ENCODE measurements around the gene HBEGF.

The HBEGF gene

DNA sequence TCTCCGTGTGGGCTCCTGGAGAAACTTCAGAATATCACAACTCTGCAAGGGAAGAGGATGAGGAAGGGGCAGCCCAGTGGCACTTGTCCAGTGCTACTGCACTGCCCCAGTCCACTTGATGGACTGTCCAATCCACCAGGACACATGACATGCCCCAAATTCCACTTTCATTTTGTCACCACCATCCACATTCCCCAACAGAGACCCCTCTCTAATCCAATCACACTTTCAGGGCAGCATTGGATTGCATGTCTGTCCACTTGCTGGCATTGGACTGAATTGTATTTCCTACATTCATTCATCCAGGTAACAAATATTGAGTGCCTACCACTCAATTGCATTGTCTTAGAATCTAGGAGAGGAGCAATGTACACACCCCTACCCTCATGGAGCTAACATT, 14.8 kb downstream of the HBEGF start:
- DNase-seq: no peak

- no peak for DNase-seq
Observed at GRCh38 chr5:140329739-140330481, 16.5 kb downstream of the HBEGF start.

DNA sequence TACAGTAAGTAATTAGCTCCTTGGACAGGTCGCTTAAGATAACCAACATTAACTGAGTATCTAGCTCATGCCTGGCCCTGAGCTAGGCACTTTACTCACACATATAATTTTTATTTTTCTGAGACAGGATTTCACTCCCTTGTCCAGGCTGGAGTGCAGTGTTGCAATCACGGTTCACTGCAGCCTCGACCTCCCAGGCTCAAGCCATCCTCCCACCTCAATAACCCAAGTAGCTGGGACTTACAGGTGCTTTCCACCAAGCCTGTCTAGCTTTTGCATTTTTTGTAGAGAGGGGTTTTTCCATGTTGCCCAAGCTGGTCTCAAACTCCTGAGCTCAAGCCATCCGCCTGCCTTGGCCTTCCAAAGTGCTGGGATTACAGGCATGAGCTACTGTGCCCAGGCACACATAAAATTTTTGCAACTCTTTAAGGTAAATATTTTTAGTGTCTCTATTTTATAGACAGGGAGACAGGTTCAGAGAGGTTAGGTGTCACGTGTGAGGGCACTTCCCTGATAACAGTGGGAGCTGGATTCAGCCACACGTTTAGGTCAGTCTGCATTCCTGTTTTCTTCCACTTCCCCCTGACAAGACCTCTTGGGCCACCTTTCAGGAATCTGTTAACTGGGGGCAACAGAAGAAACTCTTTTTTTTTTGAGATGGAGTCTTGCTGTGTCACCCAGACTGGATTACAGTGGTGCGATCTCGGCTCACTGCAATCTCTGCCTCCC, 18.2 kb downstream of the HBEGF start:
- no peak for DNase-seq

DNA sequence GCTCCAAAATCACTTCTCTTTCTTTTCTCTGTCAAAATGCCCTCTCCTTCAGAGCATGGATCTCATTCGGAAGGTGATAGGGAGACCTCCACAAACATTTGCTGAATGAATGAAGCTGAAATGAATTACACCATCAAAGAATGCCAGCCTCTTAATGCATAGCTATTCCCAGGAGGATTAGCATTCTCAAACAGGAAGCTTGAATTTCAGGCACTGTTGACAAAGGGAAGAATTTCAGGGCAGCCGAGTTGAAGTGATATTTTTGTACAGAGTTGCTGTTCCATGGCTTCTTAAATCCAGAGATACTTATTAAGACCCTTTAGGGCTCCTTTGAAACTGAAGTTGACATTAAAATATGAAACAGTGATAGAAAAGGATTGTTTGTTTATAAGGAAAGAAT, 18.8 kb downstream of the HBEGF start:
- no peak for DNase-seq

- no peak for DNase-seq
Observed at GRCh38 chr5:140325486-140325885, 20.9 kb downstream of the HBEGF start.

GRCh38 chr5:140324617-140325241, 21.7 kb downstream of the HBEGF start:
- no peak for DNase-seq

- DNase-seq: no peak
Observed at GRCh38 chr5:140324041-140324600, 22.3 kb downstream of the HBEGF start.

DNA sequence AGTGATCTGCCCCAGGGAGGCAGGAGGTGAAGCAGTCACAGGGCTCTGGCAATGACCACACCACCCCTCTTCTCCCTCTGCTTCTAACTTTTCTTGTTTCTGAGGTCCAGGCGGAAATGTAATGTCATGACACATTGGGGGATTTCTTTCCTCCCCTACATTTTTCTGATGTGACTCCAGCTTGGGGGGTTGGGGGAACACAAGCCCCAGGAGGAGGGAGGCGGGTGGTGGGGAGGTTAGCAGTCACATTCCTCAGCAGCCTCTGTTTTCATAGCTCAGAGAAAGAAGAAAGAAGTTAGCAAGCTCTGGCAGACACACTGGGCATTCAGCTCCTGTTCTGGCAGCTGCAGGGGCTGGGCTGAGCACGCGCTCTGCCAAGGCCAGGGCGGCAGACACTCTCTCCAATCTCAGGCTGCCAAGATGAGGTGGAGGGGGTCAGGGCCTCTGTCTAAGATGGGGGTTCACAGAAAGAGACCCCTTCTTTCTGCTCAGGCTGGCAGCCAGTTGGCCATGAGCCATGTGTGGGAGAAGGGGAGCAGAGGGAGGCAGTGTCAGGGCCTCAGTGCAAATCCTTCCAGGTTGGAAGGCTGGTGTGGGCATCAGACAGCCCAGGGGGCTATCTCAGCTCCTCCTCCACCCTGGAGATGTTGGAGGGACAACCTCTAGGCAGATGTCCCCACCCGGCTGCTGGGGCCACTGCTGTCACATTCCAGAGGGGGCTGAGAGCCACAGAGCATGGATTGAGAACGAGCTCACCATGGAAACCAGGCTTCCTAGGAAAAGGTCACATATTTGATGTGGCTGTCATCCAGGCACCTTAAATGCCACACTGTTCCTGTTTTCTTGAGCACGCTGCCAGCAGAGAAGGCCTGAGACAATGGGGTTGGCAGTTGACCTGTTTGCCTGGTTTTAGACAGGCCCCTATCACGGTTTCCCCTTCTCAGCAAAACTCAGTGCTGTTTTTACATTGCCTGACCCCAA, 23.4 kb downstream of the HBEGF start:
- peak in 12 of 14 donors; percentile 28 to 70 (median 48) for DNase-seq

- DNase-seq: peak in 7 of 14 donors; percentile 10 to 69 (median 48)
Observed at GRCh38 chr5:140321796-140322195, 24.6 kb downstream of the HBEGF start.

- no peak for DNase-seq
Observed at GRCh38 chr5:140319833-140320232, 26.6 kb downstream of the HBEGF start.

DNA sequence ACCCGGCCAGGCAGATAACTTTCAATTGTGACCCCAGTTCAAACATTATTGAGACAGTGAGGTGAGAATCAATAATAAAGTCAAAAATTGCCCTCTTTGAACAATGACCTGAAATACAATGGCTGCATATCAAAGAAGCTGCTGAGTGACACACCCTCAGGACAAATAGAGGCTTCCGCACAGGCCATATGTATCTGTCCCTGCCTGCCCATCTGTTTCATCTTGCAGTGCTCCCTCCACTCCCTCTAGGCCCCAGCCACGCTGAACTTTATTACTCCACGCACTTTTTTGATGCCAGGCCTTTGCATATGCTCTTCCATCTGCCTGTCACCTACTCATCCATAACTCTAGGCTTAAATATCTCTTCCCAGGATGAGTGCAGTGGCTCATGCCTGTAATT, 27.6 kb downstream of the HBEGF start:
- DNase-seq: no peak

DNA sequence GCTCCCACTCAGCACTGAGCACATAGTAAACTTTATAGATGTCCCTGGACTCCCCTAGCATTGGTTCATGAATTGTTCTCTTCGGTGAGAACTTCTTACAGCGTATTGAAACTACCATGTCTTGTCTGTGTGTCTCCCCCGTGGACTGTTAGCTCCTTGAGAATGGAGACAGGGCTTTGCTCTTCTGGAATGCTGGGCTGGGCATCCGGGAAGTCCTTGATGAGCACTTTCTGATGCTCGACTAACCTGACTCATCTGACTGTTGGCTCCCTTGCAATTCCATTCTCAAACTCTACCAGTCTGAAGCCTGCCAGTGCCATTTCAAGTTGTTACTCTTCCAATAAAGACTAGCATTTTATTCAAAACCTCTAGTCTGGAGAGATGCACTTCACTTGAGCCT, 28.5 kb downstream of the HBEGF start:
- peak in 1 of 14 donors; percentile 29 for DNase-seq

DNA sequence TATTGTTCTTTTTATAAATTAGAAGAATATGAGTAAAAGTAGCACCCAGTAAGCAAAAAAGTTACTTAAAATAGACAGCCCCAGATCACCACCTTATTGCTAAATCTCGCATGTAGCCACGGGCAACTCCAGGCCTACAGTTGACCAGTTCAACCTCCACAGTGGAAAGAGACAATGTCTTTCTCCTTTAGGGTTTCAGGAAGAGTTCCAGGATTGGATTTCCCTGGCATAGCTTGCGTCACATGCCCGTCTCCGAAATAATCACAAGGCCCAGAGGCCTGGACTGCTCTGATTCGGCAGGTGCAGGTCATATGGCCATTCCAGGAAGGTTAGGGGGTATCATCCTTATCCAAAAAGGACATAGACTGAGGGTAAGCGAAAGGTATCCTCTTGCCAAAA, 33.6 kb downstream of the HBEGF start:
- DNase-seq: no peak

- DNase-seq: peak in 1 of 14 donors; percentile 31
Observed at GRCh38 chr5:140312067-140312790, 34.2 kb downstream of the HBEGF start.

- no peak for DNase-seq
Observed at GRCh38 chr5:140311011-140311467, 35.4 kb downstream of the HBEGF start.

DNA sequence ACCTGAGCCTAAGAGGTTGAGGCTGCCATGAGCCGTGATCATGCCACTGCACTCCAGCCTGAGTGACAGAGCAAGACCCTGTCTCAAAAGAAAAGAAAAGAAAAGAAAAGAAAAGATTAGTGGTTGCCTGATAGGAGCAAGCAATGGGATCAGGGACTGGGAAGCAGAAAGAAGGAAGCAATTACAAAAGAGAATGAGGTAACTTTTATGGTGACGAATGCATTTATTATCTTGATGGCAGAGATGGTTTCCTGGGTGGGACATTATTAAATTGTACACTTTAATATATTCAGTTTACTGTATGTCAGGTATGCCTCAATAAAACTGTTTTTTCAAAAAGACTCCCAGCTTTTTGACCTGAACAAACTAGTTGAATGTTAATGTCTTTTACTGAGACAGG, 36.0 kb downstream of the HBEGF start:
- no peak for DNase-seq

DNA sequence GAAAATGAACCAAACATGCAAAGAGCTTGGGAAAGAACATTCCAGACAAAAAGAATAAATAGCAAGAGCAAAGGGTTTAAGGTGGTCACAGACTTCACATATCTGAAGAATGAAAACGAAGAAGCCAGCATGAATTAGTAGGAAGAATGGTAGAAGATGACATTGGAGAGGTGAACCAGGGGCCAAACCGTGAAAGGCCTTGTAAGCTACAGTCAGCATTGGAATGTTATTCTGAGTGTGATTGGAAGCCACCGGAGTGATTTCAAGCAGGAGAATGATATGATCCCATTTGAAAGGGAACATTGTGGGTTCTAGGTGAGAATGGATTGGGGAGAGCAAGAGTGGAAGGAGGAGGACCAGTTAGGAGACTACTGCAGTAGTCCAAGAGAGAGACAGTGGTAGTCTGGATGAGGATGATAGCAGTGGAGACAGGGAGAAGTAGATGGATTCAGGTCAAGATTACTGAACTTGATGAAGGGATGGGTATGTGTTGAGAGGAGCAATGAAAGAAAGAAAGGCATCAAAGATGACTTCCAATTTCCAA, 36.6 kb downstream of the HBEGF start:
- no peak for DNase-seq

DNA sequence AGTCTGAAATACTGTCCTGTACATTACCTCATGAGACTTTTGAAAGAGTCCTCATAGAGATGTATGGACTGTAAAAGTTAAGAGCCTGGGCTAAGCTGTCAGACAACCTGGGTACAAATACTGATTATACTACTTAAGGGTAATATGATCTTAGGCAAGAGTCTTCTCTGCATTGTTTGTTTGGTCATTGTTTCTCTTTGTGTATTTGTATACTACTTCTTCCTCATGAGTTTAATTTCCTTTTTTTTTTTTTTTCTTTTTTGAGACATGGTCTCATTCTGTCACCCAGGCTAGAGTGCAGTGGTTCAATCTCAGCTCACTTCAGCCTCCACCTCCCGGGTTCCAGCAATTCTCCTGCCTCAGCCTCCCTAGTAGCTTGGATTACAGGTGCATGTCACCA, 40.9 kb downstream of the HBEGF start:
- DNase-seq: no peak

DNA sequence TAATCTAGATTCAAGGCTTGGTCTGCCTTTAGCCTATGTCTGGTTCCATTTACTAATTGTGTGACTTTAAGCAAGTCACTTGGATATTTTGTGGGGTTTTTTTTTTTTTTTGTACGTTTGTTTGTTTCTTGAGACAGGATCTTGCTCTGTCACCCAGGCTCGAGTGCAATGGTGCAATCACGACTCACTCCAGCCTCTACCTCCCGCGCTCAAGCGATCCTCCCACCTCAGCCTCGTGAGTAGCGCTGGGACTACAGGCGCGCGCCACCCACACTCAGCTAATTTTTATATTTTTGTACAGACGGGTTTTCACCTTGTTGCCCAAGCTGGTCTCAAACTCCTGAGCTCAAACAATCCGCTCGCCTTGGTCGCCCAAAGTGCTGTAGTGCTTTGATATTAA, 42.4 kb downstream of the HBEGF start:
- DNase-seq: no peak

DNA sequence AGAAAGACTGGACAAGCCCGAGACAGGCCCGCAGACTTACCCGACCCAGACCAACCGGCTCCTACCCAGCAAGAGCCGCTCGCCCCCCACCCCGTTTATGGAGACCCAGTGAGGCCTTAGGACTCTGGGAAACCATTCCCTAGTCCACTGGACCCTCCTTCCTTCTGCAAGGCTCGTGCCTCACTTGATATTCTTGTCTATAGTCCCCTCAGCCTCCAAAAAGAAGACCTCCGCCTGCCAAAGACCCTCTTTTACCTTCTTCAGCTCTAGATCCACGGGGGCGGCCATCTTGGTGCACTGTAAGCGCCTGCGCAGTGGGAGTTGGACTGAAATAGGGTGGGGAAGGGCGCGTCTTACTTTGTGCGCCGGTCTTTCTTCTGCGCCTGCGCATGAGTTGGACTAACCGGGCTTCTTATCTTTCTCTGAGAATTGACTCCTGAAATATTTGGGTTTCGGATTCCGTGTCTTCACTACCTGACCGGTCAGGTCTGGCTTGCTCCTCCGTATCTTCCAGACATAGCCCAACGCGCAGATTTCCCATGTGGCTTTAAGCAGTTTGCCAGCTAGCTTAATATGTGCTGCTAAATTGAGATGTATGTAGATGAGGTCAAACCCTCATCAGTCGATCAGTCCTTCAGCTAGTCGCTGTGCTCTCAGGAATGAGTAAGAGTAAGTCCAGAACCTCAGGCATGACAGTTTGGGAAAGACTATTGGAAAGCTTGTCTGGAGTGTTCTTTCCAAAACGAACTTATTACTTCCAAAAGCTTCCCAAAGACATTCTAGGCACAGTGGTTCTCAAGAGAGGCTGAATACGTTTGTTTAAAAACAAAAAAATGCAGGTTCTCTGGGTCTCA, 43.4 kb downstream of the HBEGF start, which contains the start of gene PFDN1:
Gene PFDN1, minus strand, starts transcription at position 316 of the 854 bp plus-strand sequence. Its CDS starts 28 bp downstream, at position 288.
- peak; percentile 36 to 98 (median 90) for DNase-seq

Measured in C1 segment of cervical spinal cord (tissue), 14 donors.